AG04449 (cell line): ENCODE measurements around the gene OTOP1.
"Not testable (repeated sequence)": the region's sequence is repeated elsewhere in the genome, so short reads cannot be mapped to it uniquely, and the experiment has no call there.

Experiments
- CTCF ChIA-PET: fragments of 350-600 bp; formaldehyde crosslinking; extraction: SDS; loops from one replicate; lab custom pipeline; 2021; ENCODE audit warnings: antibody characterized with exemption; lab: Yijun Ruan, JAX
- POLR2A ChIA-PET: fragments of 400-600, 350-600 bp; formaldehyde crosslinking; extraction: SDS; loops from one replicate; lab custom pipeline; 2020; ENCODE audit warnings: antibody characterized with exemption, inconsistent platforms; lab: Yijun Ruan, JAX
- DNase-seq: peaks from one replicate; pipeline ENCODE4 v3.0.0-alpha.2; 2010; ENCODE audit warnings: low read depth, low spot score
- H3K4me3 ChIP-seq: 2 replicates; pipeline ENCODE4 v1.5.1; 2011; ENCODE audit warnings: low read depth, mild to moderate bottlenecking, control low read depth, low read length
- CTCF ChIP-seq: IDR thresholded peaks from one replicate; pipeline ENCODE4 v1.5.1; 2011; ENCODE audit warnings: mild to moderate bottlenecking, moderate library complexity, low read length, control low read depth, inconsistent platforms; ENCODE audit not compliant: insufficient read depth; ENCODE audit errors: missing control alignments

OTOP1 gene

GRCh38 chr4:4254666-4255065 lies 27.9 kb upstream of the OTOP1 start:
- CTCF ChIA-PET, result interaction anchor here (1.0 to 1.8 kb wide), 6 partner anchors 9 to 176 kb away, joined by 3 to 8 read pairs (median 5); no protein-coding TSS in a partner anchor
- POLR2A ChIA-PET, result no interaction called here
- no peak for TF ChIP-seq CTCF
- no peak for DNase-seq
- no peak overlapping the region for H3K4me3 ChIP-seq

GRCh38 chr4:4254199-4254598 lies 27.5 kb upstream of the OTOP1 start:
- no peak for TF ChIP-seq CTCF
- no peak for DNase-seq
- CTCF ChIA-PET, result interaction anchor here (1.0 to 1.6 kb wide), 4 partner anchors 10 to 78 kb away, joined by 3 to 8 read pairs (median 4); no protein-coding TSS in a partner anchor
- H3K4me3 ChIP-seq, result no peak overlapping the region
- POLR2A ChIA-PET, result no interaction called here

- ChIA-PET CTCF (interaction anchor here (1.8 to 6.1 kb wide), 3 partner anchors 9 to 181 kb away, joined by 4 to 54 read pairs (median 12); no protein-coding TSS in a partner anchor), POLR2A (no interaction called here)
- no peak overlapping the region for H3K4me3 ChIP-seq
- no peak for DNase-seq
- TF ChIP-seq CTCF, result no peak
These were observed 23.1 kb upstream of the OTOP1 start for GRCh38 chr4:4249866-4250265.

- POLR2A ChIA-PET, DNase-seq: not testable (repeated sequence)
- CTCF ChIA-PET, result interaction anchor here (0.6 to 6.1 kb wide), 6 partner anchors 10 to 182 kb away, joined by 3 to 54 read pairs (median 6); no protein-coding TSS in a partner anchor
- 0 out of 2 replicates have a peak overlapping the region, but pooled peaks have one; percentile 77 for H3K4me3 ChIP-seq
These were observed 22.6 kb upstream of the OTOP1 start for GRCh38 chr4:4249342-4249741.

GRCh38 chr4:4248885-4249203 lies 22.1 kb upstream of the OTOP1 start:
- CTCF ChIA-PET, result interaction anchor here (0.6 to 6.1 kb wide), 7 partner anchors 10 to 182 kb away, joined by 3 to 54 read pairs (median 6); no protein-coding TSS in a partner anchor
- DNase-seq, result no peak
- H3K4me3 ChIP-seq, result peak overlapping the region; percentile 77
- POLR2A ChIA-PET, result no interaction called here
- TF ChIP-seq CTCF, result no peak

- DNase-seq, result peak; percentile 55
- POLR2A ChIA-PET, result interaction anchor here (1.2 kb wide), 1 partner anchor 37 kb away, joined by 4 read pairs; no protein-coding TSS in a partner anchor
- peak; percentile 3 for TF ChIP-seq CTCF
- CTCF ChIA-PET, result interaction anchor here (0.8 to 6.1 kb wide), 7 partner anchors 11 to 183 kb away, joined by 3 to 54 read pairs (median 6); no protein-coding TSS in a partner anchor
- H3K4me3 ChIP-seq, result peak within 1 kb of the TSS; percentile 77
These were observed 21.5 kb upstream of the OTOP1 start, which contains the start of gene TMEM128 for GRCh38 chr4:4248029-4248884. Gene TMEM128, minus strand, starts transcription at chr4:4248223. Its CDS starts 21 bp downstream, at chr4:4248202.
